ENCODE data around the gene PCMTD2.

GRCh38 chr20:64283646-64284045, 28.1 kb downstream of the PCMTD2 start:
- TF ChIP-seq CTCF (conservative IDR thresholded peaks at IDR 0.05; ENCODE audit: low read length) (no peak), EZH2phosphoT487 (IDR thresholded peaks at IDR 0.05; ENCODE audit: borderline replicate concordance, low read depth, low read length) (no peak)

All from OCI-LY7 (cell line).